ENCODE data around the gene MYF5.

MYF5 gene

DNA sequence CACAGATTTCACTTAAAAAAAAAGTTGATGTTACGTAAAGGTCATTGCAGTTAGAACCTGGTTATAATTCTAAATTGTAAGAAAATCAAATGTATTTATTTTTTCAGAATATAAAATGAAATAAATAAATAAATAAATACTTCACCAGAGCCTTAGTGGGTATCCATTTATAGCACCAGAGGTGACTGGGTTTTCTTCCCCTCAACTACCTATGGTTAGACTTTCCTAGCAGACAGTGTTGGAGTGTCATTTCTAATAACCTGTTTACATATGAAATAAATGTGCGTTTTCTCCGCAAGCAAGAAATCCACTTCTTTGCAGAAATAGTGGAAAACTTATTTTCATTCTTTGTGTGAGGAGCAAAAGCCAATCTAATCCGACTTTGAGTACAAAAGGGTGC is 3.3 kb upstream of the MYF5 start:
- TF ChIP-seq, protein P1, sequence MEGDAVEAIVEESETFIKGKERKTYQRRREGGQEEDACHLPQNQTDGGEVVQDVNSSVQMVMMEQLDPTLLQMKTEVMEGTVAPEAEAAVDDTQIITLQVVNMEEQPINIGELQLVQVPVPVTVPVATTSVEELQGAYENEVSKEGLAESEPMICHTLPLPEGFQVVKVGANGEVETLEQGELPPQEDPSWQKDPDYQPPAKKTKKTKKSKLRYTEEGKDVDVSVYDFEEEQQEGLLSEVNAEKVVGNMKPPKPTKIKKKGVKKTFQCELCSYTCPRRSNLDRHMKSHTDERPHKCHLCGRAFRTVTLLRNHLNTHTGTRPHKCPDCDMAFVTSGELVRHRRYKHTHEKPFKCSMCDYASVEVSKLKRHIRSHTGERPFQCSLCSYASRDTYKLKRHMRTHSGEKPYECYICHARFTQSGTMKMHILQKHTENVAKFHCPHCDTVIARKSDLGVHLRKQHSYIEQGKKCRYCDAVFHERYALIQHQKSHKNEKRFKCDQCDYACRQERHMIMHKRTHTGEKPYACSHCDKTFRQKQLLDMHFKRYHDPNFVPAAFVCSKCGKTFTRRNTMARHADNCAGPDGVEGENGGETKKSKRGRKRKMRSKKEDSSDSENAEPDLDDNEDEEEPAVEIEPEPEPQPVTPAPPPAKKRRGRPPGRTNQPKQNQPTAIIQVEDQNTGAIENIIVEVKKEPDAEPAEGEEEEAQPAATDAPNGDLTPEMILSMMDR (IDR thresholded peaks at IDR 0.05; ENCODE audit: low read length), result no peak
- TF ChIP-seq EZH2 (IDR thresholded peaks at IDR 0.05; ENCODE audit: borderline replicate concordance, low read length), result no peak
- Histone ChIP-seq H3K36me3 (ENCODE audit: insufficient read depth, low read length) (no peaks in the 10 kb centered on the region), H3K9ac (ENCODE audit: low read length) (no peak overlapping the region), H3K27ac (ENCODE audit: low read depth, low read length, poor library complexity, severe bottlenecking) (no peak overlapping the region), H3K27me3 (ENCODE audit: insufficient read depth, low read length) (no peaks in the 10 kb centered on the region), H3K9me3 (ENCODE audit: low read length) (no peaks in the 10 kb centered on the region), H3K79me2 (ENCODE audit: insufficient read depth, low read length) (no peaks in the 10 kb centered on the region), H4K20me1 (ENCODE audit: insufficient read depth, low read length) (no peaks in the 10 kb centered on the region), H2AFZ (ENCODE audit: low read length) (no peak overlapping the region), H3F3A (ENCODE audit: insufficient read depth, low read length) (no peaks in the 10 kb centered on the region), H3K9me2 (ENCODE audit: low read depth, low read length) (no peaks in the 10 kb centered on the region), H3K4me1 (ENCODE audit: insufficient read depth, low read length, severe bottlenecking) (no peaks in the 10 kb centered on the region), H3K4me3 (ENCODE audit: low read depth, low read length, poor library complexity, severe bottlenecking) (no peak overlapping the region), H3K4me2 (ENCODE audit: low read length) (no peak overlapping the region)

DNA sequence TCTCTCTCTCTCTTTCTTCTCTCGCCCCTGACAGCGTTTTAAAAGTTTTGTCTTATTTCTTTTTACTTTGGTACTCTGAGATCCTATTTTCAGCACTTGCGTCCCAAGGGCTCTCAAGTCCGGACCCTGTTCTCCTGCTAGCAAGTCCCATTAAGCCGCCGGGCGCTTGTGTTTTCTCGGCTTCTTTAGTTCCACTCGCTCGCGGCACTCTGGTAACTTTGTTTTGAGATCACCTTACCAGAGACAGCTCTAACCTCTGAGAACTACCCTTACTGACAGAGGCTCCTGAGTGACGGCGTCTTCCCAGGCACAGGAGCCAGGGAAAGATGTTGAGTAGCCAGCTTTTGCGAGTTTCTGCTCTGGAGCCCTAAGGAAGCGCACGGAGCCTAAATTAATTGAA is 2.7 kb upstream of the MYF5 start:
- no peaks in the 10 kb centered on the region for H3K4me1 ChIP-seq (ENCODE audit: insufficient read depth, low read length, severe bottlenecking)

DNA sequence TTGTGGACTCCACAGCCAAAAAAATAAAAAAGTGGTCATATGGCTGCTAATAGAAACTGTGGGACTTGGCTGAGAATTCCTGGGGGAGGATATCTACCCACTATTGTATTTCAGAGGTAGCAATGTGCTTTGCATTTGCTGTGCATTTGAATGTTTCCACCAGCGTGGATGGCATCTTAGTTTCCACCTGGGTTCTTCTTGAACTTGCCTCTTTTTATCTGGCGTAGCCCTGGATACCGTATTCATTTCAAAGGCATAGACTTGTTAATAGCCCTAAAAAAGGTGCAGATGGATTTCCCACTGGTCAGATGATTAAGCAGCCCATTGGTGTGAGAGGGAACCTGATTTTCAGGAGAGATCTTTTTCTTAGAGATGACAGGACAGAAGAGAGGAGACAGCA is 1.9 kb upstream of the MYF5 start:
- no peaks in the 10 kb centered on the region for H3K4me1 ChIP-seq (ENCODE audit: insufficient read depth, low read length, severe bottlenecking)
- no peaks in the 10 kb centered on the region for H3K79me2 ChIP-seq (ENCODE audit: insufficient read depth, low read length)
- H3K9me3 ChIP-seq (ENCODE audit: low read length), result no peaks in the 10 kb centered on the region
- TF ChIP-seq EZH2 (IDR thresholded peaks at IDR 0.05; ENCODE audit: borderline replicate concordance, low read length), result no peak
- TF ChIP-seq, protein P1 (IDR thresholded peaks at IDR 0.05; ENCODE audit: low read length), result no peak
- no peak overlapping the region for H3K27ac ChIP-seq (ENCODE audit: low read depth, low read length, poor library complexity, severe bottlenecking)
- H3F3A ChIP-seq (ENCODE audit: insufficient read depth, low read length), result no peaks in the 10 kb centered on the region
- H3K9ac ChIP-seq (ENCODE audit: low read length), result no peak overlapping the region
- no peaks in the 10 kb centered on the region for H3K27me3 ChIP-seq (ENCODE audit: insufficient read depth, low read length)
- no peaks in the 10 kb centered on the region for H3K36me3 ChIP-seq (ENCODE audit: insufficient read depth, low read length)
- no peaks in the 10 kb centered on the region for H4K20me1 ChIP-seq (ENCODE audit: insufficient read depth, low read length)
- H3K9me2 ChIP-seq (ENCODE audit: low read depth, low read length), result no peaks in the 10 kb centered on the region
- no peak overlapping the region for H3K4me3 ChIP-seq (ENCODE audit: low read depth, low read length, poor library complexity, severe bottlenecking)
- H2AFZ ChIP-seq (ENCODE audit: low read length), result no peak overlapping the region
- H3K4me2 ChIP-seq (ENCODE audit: low read length), result no peak overlapping the region

More for the DNA sequence above, 2.7 kb upstream of the MYF5 start:
- Histone ChIP-seq H3K9me2 (ENCODE audit: low read depth, low read length) (no peaks in the 10 kb centered on the region), H3K79me2 (ENCODE audit: insufficient read depth, low read length) (no peaks in the 10 kb centered on the region), H3K27ac (ENCODE audit: low read depth, low read length, poor library complexity, severe bottlenecking) (no peak overlapping the region), H3K9ac (ENCODE audit: low read length) (no peak overlapping the region), H3F3A (ENCODE audit: insufficient read depth, low read length) (no peaks in the 10 kb centered on the region), H3K9me3 (ENCODE audit: low read length) (no peaks in the 10 kb centered on the region), H3K4me2 (ENCODE audit: low read length) (no peak overlapping the region), H3K4me3 (ENCODE audit: low read depth, low read length, poor library complexity, severe bottlenecking) (no peak overlapping the region), H4K20me1 (ENCODE audit: insufficient read depth, low read length) (no peaks in the 10 kb centered on the region), H2AFZ (ENCODE audit: low read length) (no peak overlapping the region), H3K36me3 (ENCODE audit: insufficient read depth, low read length) (no peaks in the 10 kb centered on the region), H3K27me3 (ENCODE audit: insufficient read depth, low read length) (no peaks in the 10 kb centered on the region)
- TF ChIP-seq, protein P1 (IDR thresholded peaks at IDR 0.05; ENCODE audit: low read length), result no peak
- TF ChIP-seq EZH2 (IDR thresholded peaks at IDR 0.05; ENCODE audit: borderline replicate concordance, low read length), result no peak
